Naive thymus-derived CD4-positive, alpha-beta T cell (primary cell): ENCODE measurements around the gene SULT1A1. TPM values are rescaled to one million over a fixed set of nuclear protein-coding genes. Genes with fewer than 3 reads are reported as not detected.
"Not testable (repeated sequence)": the region's sequence is repeated elsewhere in the genome, so short reads cannot be mapped to it uniquely, and the experiment has no call there.

ENCODE experiments used
- ATAC-seq: fragments of 150-1000 bp; cut with Tn5 transposase; 2 replicates; pipeline ENCODE4 v1.10.0; 2021; ENCODE audit warnings: mild to moderate bottlenecking, moderate library complexity
- CTCF ChIA-PET: fragments of 350-600 bp; sonication (Branson Sonifier 250); formaldehyde crosslinking; loops from one replicate; lab custom pipeline; 2021; ENCODE audit warnings: antibody characterized with exemption; lab: Charles Lee
- POLR2A ChIA-PET: fragments of 350-600 bp; sonication (Branson Sonifier 250); formaldehyde crosslinking; loops from one replicate; lab custom pipeline; 2021; ENCODE audit warnings: antibody characterized with exemption, inconsistent platforms; lab: Charles Lee
- DNase-seq, 9 donors: peaks; one replicate each; pipeline versions ENCODE4 v3.0.0 to v3.0.0-alpha.2; 2020 to 2022; ENCODE audit warnings: mixed read lengths in 1 of 9
- H3K27ac ChIP-seq: one replicate; pipeline ENCODE4 v1.7.0; 2013; ENCODE audit warnings: mild to moderate bottlenecking, low read depth, low read length, moderate library complexity
- H3K27me3 ChIP-seq, 2 donors: one replicate each; pipeline ENCODE4 v1.7.0; 2013; ENCODE audit warnings: low read length in 2 of 2, mild to moderate bottlenecking in 2 of 2, moderate library complexity in 2 of 2; ENCODE audit not compliant: control insufficient read depth in 2 of 2, insufficient read depth in 2 of 2
- H3K36me3 ChIP-seq, 3 experiments: 1 replicate in 2 of 3; 2 replicates in 1 of 3; pipeline ENCODE4 v1.7.0; 2013; ENCODE audit warnings: low read length in 3 of 3, mild to moderate bottlenecking in 3 of 3, moderate library complexity in 1 of 3; ENCODE audit not compliant: insufficient read depth in 3 of 3, control insufficient read depth in 2 of 3
- H3K4me1 ChIP-seq, 2 donors: one replicate each; pipeline ENCODE4 v1.7.0; 2013; ENCODE audit warnings: low read length in 2 of 2, mild to moderate bottlenecking in 2 of 2, moderate library complexity in 1 of 2; ENCODE audit not compliant: control insufficient read depth in 2 of 2, insufficient read depth in 2 of 2
- H3K4me3 ChIP-seq: 2 replicates; pipeline ENCODE4 v1.7.0; 2013; ENCODE audit warnings: mild to moderate bottlenecking, low read length
- H3K9me3 ChIP-seq, 3 experiments: 1 replicate in 2 of 3; 2 replicates in 1 of 3; pipeline ENCODE4 v1.7.0; 2013; ENCODE audit warnings: low read length in 3 of 3; ENCODE audit not compliant: control insufficient read depth in 2 of 3
- H3K27ac Mint-ChIP-seq, 9 donors: one replicate each; pipeline ENCODE4 v1.8.0; 2020 to 2022; ENCODE audit warnings: mixed read lengths in 9 of 9, mild to moderate bottlenecking in 8 of 9, moderate library complexity in 5 of 9, inconsistent platforms in 2 of 9
- H3K27me3 Mint-ChIP-seq, 5 donors: one replicate each; pipeline ENCODE4 v1.8.0; 2021 to 2022; ENCODE audit warnings: mixed read lengths in 5 of 5, mild to moderate bottlenecking in 1 of 5
- H3K36me3 Mint-ChIP-seq, 5 donors: one replicate each; pipeline ENCODE4 v1.8.0; 2020 to 2022; ENCODE audit warnings: mixed read lengths in 5 of 5, mild to moderate bottlenecking in 3 of 5, inconsistent platforms in 1 of 5
- H3K4me1 Mint-ChIP-seq, 7 donors: one replicate each; pipeline ENCODE4 v1.8.0; 2020 to 2022; ENCODE audit warnings: mixed read lengths in 7 of 7, mild to moderate bottlenecking in 3 of 7, inconsistent platforms in 1 of 7
- H3K4me3 Mint-ChIP-seq, 10 donors: one replicate each; pipeline ENCODE4 v1.8.0; 2020 to 2022; ENCODE audit warnings: mild to moderate bottlenecking in 10 of 10, mixed read lengths in 10 of 10, moderate library complexity in 6 of 10, inconsistent platforms in 2 of 10
- H3K9me3 Mint-ChIP-seq, 11 donors: one replicate each; pipeline ENCODE4 v1.8.0; 2020 to 2022; ENCODE audit warnings: mixed read lengths in 11 of 11, mild to moderate bottlenecking in 4 of 11, inconsistent platforms in 1 of 11, moderate library complexity in 1 of 11
- intact Hi-C, 2 donors: fragments of 100-400 bp; cut with micrococcal nuclease; formaldehyde crosslinking; loops; one replicate each; pipeline ENCODE4 v1.15.1; 2023
- polyA plus RNA-seq, 2 donors: library from polyadenylated mRNA; unstranded; fragments of 300-500 nt; fragmentation: Illumina TruSeq; gene quantifications; one replicate each; pipeline ENCODE4 v1.2.3, GENCODE V29; 2021
- total RNA-seq, 6 experiments: library from RNA in 5 of 6; stranded (reverse) in 5 of 6; gene quantifications; 1 replicate in 5 of 6; 2 replicates in 1 of 6; pipeline ENCODE4 v1.2.3 and lab custom pipeline; 2021 to 2026

SULT1A1 gene
- total and polyA plus RNA-seq, 7 experiments from 2014 or later, result 9.2 to 70.8 (median 18.5) TPM

- no peak for DNase-seq
- no peaks in the 10 kb centered on the region for H3K9me3 Mint-ChIP-seq
- CTCF ChIA-PET, result no interaction called here
Observed at GRCh38 chr16:28603381-28604185, 6.3 kb downstream of the SULT1A1 start.

GRCh38 chr16:28602529-28602928, 7.3 kb downstream of the SULT1A1 start:
- Mint-ChIP-seq H3K9me3 (no peaks in the 10 kb centered on the region), H3K27me3 (no peaks in the 10 kb centered on the region), H3K4me3 (no peak overlapping the region), H3K4me1 (peaks cover 0 to 6% (median 1%) of the 10 kb centered on the region in 7 donors), H3K36me3 (peaks cover 0 to 5% (median 0%) of the 10 kb centered on the region in 5 donors), H3K27ac (no peak overlapping the region)
- H3K36me3 ChIP-seq, result no peaks in the 10 kb centered on the region
- DNase-seq (no peak), ATAC-seq (no peak)
- ChIA-PET POLR2A (interaction anchor here (0.8 kb wide), 1 partner anchor 21 kb away, joined by 3 read pairs; no protein-coding TSS in a partner anchor), CTCF (interaction anchor here (0.6 kb wide), 1 partner anchor 350 kb away, joined by 4 read pairs; no protein-coding TSS in a partner anchor)
- H3K27ac ChIP-seq, result no peak overlapping the region
- H3K4me3 ChIP-seq, result no peak overlapping the region
- no peaks in the 10 kb centered on the region for H3K27me3 ChIP-seq
- intact Hi-C loops, result no loop called here
- H3K4me1 ChIP-seq, result no peaks in the 10 kb centered on the region
- no peaks in the 10 kb centered on the region for H3K9me3 ChIP-seq

More at GRCh38 chr16:28603381-28604185, 6.3 kb downstream of the SULT1A1 start:
- no peak overlapping the region for H3K4me3 ChIP-seq
- Mint-ChIP-seq H3K4me1 (peaks cover 0 to 9% (median 0%) of the 10 kb centered on the region in 7 donors), H3K27me3 (no peaks in the 10 kb centered on the region), H3K36me3 (peaks cover 0 to 5% (median 0%) of the 10 kb centered on the region in 5 donors), H3K4me3 (no peak overlapping the region), H3K27ac (peak overlapping the region in 2 of 9 donors; percentile 26 to 74)
- no peaks in the 10 kb centered on the region for H3K36me3 ChIP-seq
- H3K4me1 ChIP-seq, result no peaks in the 10 kb centered on the region
- no peaks in the 10 kb centered on the region for H3K9me3 ChIP-seq
- no peak for ATAC-seq
- no peaks in the 10 kb centered on the region for H3K27me3 ChIP-seq
- no peak overlapping the region for H3K27ac ChIP-seq
- POLR2A ChIA-PET, result no interaction called here
- intact Hi-C loops, result no loop called here

- H3K27ac Mint-ChIP-seq, H3K4me3 Mint-ChIP-seq, H3K4me1 ChIP-seq, H3K27me3 ChIP-seq, H3K4me3 ChIP-seq, CTCF ChIA-PET, intact Hi-C loops, H3K36me3 Mint-ChIP-seq, H3K27me3 Mint-ChIP-seq, H3K9me3 ChIP-seq, ATAC-seq, H3K36me3 ChIP-seq, H3K27ac ChIP-seq, H3K9me3 Mint-ChIP-seq, DNase-seq: not testable (repeated sequence)
- H3K4me1 Mint-ChIP-seq, result peaks cover 0 to 10% (median 6%) of the 10 kb centered on the region in 7 donors
- POLR2A ChIA-PET, result interaction anchor here (0.8 kb wide), 1 partner anchor 21 kb away, joined by 3 read pairs; no protein-coding TSS in a partner anchor
Observed at GRCh38 chr16:28602062-28602461, 7.8 kb downstream of the SULT1A1 start.

GRCh38 chr16:28601589-28601988, 8.3 kb downstream of the SULT1A1 start:
- not testable (repeated sequence) for ATAC-seq

GRCh38 chr16:28600965-28601364, 8.9 kb downstream of the SULT1A1 start:
- intact Hi-C loops, DNase-seq, H3K4me1 ChIP-seq, H3K27ac Mint-ChIP-seq, H3K27me3 Mint-ChIP-seq, H3K36me3 Mint-ChIP-seq, POLR2A ChIA-PET, H3K27ac ChIP-seq, H3K9me3 Mint-ChIP-seq, H3K36me3 ChIP-seq, CTCF ChIA-PET, H3K27me3 ChIP-seq, H3K9me3 ChIP-seq, ATAC-seq, H3K4me3 ChIP-seq: not testable (repeated sequence)
- Mint-ChIP-seq H3K4me3 (peak overlapping the region in 1 of 10 donors; percentile 45), H3K4me1 (peaks cover 0 to 12% (median 8%) of the 10 kb centered on the region in 7 donors)

More at GRCh38 chr16:28601589-28601988, 8.3 kb downstream of the SULT1A1 start:
- H3K9me3 ChIP-seq, H3K4me3 ChIP-seq, H3K4me1 ChIP-seq, H3K36me3 Mint-ChIP-seq, CTCF ChIA-PET, H3K9me3 Mint-ChIP-seq, H3K27ac ChIP-seq, POLR2A ChIA-PET, intact Hi-C loops, H3K27ac Mint-ChIP-seq, DNase-seq, H3K36me3 ChIP-seq, H3K27me3 Mint-ChIP-seq, H3K27me3 ChIP-seq: not testable (repeated sequence)
- H3K4me1 Mint-ChIP-seq, result peaks cover 0 to 12% (median 7%) of the 10 kb centered on the region in 7 donors
- H3K4me3 Mint-ChIP-seq, result peak overlapping the region in 5 of 10 donors; percentile 12 to 49 (median 45)

- H3K27me3 ChIP-seq, intact Hi-C loops, H3K9me3 ChIP-seq, H3K27ac Mint-ChIP-seq, H3K4me3 Mint-ChIP-seq, H3K36me3 Mint-ChIP-seq, DNase-seq, H3K9me3 Mint-ChIP-seq, H3K27ac ChIP-seq, CTCF ChIA-PET, POLR2A ChIA-PET, H3K4me1 ChIP-seq, H3K36me3 ChIP-seq, H3K4me3 ChIP-seq, H3K27me3 Mint-ChIP-seq: not testable (repeated sequence)
- H3K4me1 Mint-ChIP-seq, result peaks cover 0 to 12% (median 8%) of the 10 kb centered on the region in 7 donors
- ATAC-seq, result peak; percentile 96
Observed at GRCh38 chr16:28599377-28600285, 10.2 kb downstream of the SULT1A1 start.
